Activated T-helper 17 cell treated with anti-CD3 and anti-CD28 coated beads, Interleukin-2, amount 50 U/mL, for 72 hours (primary cell): Measurements from ENCODE around the gene PPP1R13L. TPM values are rescaled to one million over a fixed set of nuclear protein-coding genes. Genes with fewer than 3 reads are reported as not detected.

Experiments
- ATAC-seq: fragments of 150-1000 bp; cut with Tn5 transposase; replicated peaks from 2 replicates; pipeline ENCODE4 v1.10.0; 2021; ENCODE audit warnings: mild to moderate bottlenecking, moderate library complexity
- H3K27ac Mint-ChIP-seq: one replicate; pipeline ENCODE4 v1.8.0; 2022; ENCODE audit warnings: mixed read lengths
- H3K27me3 Mint-ChIP-seq: one replicate; pipeline ENCODE4 v1.8.0; 2022; ENCODE audit warnings: mixed read lengths
- H3K36me3 Mint-ChIP-seq: one replicate; pipeline ENCODE4 v1.8.0; 2022; ENCODE audit warnings: low read depth, mild to moderate bottlenecking, mixed read lengths
- H3K4me1 Mint-ChIP-seq: one replicate; pipeline ENCODE4 v1.8.0; 2022; ENCODE audit warnings: mixed read lengths
- H3K4me3 Mint-ChIP-seq: one replicate; pipeline ENCODE4 v1.8.0; 2022; ENCODE audit warnings: mild to moderate bottlenecking, mixed read lengths
- H3K9me3 Mint-ChIP-seq: one replicate; pipeline ENCODE4 v1.8.0; 2022; ENCODE audit warnings: mixed read lengths
- total RNA-seq, 2 donors: library from RNA; stranded (reverse); gene quantifications; one replicate each; pipeline ENCODE4 v1.2.3, GENCODE V29; 2022

The PPP1R13L gene
- total RNA-seq, 2 donors from 2014 or later: 21.0 to 66.8 TPM

DNA sequence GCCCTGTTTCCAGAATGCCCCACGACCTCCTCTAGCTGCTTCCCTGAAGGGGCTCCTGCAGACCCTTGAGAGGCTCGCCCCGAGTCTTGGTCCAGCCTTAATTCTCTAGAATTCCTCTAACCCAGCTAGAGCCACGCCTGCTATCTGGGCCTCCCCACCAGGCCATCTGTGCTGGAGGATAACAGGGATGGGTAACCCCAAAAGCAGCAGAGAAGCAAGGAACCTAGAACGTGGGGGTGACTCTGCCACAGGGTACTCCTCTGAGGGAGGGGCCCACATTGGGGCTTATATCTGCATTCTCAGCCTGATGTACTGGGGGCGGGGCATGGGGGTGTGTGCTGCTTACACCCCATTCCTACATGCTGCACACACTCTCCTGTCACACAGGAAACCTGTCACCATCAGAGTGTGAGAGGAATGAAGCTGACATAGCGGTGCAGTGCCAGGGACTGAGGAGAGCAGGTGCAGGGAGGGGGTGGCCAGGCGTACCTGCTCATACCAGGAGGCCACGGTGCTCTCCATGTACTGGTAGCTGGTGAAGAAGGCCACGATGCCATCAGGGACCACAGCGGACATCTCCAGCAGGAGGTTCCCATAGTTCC is 50.5 kb downstream of the PPP1R13L start:
- Mint-ChIP-seq H3K4me1 (no peaks in the 10 kb centered on the region), H3K27me3 (no peaks in the 10 kb centered on the region), H3K9me3 (no peaks in the 10 kb centered on the region), H3K4me3 (no peak overlapping the region), H3K27ac (no peak overlapping the region), H3K36me3 (peaks cover 15% of the 10 kb centered on the region)
- no peak for ATAC-seq

DNA sequence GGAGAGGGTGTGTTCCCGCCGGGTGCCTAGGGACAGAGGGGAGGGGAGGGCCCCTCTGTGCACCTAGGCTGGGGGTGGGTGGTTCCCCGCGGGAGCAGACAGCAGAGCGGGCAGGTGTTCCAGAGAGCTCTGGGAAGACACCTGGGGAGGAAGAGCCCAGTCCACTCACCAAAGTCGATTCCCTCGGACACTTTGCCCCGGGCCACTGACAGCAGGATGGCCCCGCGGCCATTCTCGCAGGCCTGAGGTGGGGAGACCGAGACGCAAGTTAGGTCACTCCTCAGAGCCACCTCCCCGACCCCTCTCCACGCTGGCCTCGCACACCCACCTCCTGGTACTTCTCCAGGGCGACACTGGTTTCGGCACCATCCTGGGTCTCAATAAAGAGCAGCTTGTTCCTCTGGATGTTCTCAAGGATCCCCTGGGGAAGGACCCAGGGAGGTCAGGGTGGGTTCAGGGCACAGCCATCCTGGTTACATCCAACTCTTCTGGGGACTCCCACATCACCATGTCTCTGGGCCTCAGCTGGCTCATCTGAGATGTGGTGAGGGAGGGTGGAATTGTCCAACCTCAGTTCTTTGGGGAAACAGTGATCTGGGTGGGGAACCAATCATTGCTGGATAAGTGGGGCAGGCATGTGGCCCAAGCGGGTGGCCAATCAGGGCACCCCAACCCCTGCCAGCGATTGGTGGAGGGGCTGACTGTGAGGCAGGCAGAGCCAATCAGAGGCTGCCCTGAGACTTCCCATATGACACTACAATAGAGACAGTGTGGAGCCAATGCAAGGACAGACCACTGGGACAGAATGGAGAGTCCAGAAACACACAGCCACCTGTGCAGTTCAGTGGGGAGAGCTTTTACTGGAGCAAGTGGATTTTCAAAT is 51.7 kb downstream of the PPP1R13L start:
- no peak overlapping the region for H3K4me3 Mint-ChIP-seq
- no peaks in the 10 kb centered on the region for H3K27me3 Mint-ChIP-seq
- ATAC-seq: no peak

DNA sequence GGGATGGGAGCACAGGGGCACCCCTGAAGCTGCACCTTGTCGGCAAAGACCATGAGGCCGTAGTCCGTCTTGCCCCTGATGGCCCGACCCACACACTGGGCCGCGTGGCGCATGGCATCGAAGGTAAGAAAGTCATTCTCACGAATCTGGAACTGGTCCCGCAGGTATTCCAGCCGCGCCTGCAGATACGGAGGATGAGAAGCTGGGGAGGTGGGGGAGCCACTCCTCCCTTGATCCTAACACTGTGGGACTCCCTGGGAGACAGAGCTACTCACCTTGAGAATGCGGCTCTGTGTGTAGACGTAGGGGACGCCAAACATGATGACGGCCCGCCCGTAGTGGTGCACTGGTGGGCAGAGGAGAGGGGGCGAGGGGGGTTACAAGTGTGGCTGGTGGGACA is 52.4 kb downstream of the PPP1R13L start:
- H3K4me1 Mint-ChIP-seq: no peaks in the 10 kb centered on the region
- no peaks in the 10 kb centered on the region for H3K9me3 Mint-ChIP-seq
- H3K36me3 Mint-ChIP-seq: no peaks in the 10 kb centered on the region
- no peak for ATAC-seq
- H3K27me3 Mint-ChIP-seq: no peaks in the 10 kb centered on the region
- H3K27ac Mint-ChIP-seq: no peak overlapping the region
- no peak overlapping the region for H3K4me3 Mint-ChIP-seq

More for the DNA sequence above, 51.7 kb downstream of the PPP1R13L start:
- Mint-ChIP-seq H3K27ac (no peak overlapping the region), H3K9me3 (no peaks in the 10 kb centered on the region), H3K36me3 (peaks cover 5% of the 10 kb centered on the region), H3K4me1 (no peaks in the 10 kb centered on the region)

DNA sequence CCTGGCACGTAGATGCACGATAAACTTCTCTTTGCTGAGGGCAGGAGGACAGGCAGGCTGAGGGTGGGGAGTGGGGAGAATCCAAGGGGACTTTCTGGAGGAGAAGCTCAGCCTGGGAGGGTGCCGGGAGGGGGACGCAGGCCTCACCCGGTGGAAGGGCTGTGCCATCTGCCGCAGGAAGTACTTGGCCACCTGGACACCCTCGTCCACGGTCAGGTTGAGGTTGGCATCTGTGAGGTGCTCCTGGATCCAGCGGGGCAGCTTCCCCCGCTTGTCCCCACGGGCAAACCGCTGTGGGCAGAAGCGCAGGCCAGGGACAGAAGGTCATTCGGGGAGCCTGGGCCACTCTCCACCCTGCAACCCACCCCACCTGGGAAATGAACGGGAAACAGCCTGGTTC is 52.8 kb downstream of the PPP1R13L start:
- no peak for ATAC-seq
- Mint-ChIP-seq H3K27me3 (no peaks in the 10 kb centered on the region), H3K36me3 (no peaks in the 10 kb centered on the region), H3K9me3 (no peaks in the 10 kb centered on the region), H3K27ac (no peak overlapping the region), H3K4me1 (no peaks in the 10 kb centered on the region), H3K4me3 (no peak overlapping the region)

DNA sequence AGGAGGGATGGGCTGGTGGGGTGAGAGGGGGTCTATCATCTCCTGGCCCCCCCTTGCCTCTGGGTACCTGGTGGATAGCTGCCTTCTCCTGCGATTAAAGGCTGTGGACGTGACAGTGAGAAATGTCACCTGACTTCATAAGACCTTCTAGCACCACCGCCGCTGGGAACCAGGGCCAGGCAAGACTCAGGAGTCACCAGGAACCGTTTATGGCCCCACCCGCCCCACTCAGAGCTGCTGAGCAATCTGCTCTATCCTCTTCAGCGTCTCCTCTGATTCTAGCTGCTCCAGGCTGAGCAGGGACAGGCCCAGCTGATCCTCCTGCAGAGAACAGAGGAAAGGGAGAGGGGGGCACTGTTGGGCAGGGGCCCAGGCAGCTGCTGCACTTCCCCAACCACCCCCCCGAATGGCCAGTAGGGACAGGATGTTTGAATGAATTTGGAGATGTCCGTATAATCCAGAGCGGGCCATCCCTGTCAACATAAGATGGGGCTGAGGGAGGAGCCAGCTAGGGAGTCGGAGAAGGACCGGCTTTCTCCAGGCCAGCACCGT is 53.4 kb downstream of the PPP1R13L start:
- H3K27ac Mint-ChIP-seq: no peak overlapping the region
- no peaks in the 10 kb centered on the region for H3K4me1 Mint-ChIP-seq
- H3K36me3 Mint-ChIP-seq: no peaks in the 10 kb centered on the region
- no peaks in the 10 kb centered on the region for H3K9me3 Mint-ChIP-seq
- no peaks in the 10 kb centered on the region for H3K27me3 Mint-ChIP-seq
- H3K4me3 Mint-ChIP-seq: no peak overlapping the region
- no peak for ATAC-seq

DNA sequence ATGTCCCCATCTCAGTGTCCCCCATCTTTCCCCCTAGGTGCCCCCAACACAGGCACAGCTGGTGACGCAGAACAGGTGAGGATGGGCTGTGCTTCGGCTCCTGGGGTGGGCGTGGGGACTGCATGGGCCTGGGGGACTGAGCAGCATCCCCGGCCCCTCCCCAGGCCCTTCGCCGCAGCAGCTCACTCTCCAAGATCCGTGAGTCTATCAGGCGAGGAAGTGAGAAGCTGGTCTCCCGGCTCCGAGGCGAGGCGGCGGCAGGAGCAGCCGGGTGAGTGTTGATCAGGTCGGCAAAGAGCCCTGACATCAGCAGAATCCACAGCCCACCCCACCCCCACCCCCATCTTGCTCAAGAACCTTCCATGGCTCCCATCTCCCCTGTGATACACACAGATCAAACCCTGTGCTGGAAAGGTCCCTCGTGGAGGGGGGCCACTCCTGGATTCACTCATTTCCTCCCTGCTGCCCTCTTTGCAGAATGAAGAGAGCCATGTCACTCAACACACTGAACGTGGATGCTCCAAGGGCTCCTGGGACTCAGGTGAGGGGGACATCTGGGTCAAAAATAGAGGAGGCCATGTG is 54.3 kb downstream of the PPP1R13L start:
- ATAC-seq: no peak
- no peak overlapping the region for H3K27ac Mint-ChIP-seq
- H3K4me1 Mint-ChIP-seq: no peaks in the 10 kb centered on the region
- no peaks in the 10 kb centered on the region for H3K9me3 Mint-ChIP-seq
- H3K27me3 Mint-ChIP-seq: peaks cover 6% of the 10 kb centered on the region
- no peak overlapping the region for H3K4me3 Mint-ChIP-seq
- H3K36me3 Mint-ChIP-seq: no peaks in the 10 kb centered on the region

DNA sequence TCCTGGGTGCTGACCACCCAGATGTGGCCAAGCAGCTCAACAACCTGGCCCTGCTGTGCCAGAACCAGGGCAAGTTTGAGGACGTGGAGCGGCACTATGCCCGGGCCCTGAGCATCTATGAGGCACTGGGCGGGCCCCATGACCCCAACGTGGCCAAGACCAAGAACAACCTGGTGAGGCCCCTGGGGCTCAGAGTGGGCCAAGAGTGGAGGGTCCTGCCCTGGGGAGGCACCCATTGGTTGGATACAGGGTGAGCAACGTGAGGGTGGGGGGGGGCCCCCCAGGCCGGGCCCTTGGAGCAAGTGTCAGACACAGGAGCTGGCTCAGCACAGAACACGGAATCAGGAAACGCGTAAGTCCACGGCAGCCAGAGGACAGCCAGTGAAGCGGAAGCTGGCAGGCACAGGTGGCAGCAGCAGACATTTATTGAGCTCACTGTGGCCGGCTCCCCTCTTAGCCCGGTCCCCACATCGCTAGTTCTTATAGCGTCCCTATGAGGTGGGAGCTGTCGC is 55.4 kb downstream of the PPP1R13L start:
- H3K4me1 Mint-ChIP-seq: no peaks in the 10 kb centered on the region
- peaks cover 11% of the 10 kb centered on the region for H3K27me3 Mint-ChIP-seq
- ATAC-seq: no peak
- no peaks in the 10 kb centered on the region for H3K36me3 Mint-ChIP-seq
- no peak overlapping the region for H3K4me3 Mint-ChIP-seq
- H3K9me3 Mint-ChIP-seq: no peaks in the 10 kb centered on the region
- no peak overlapping the region for H3K27ac Mint-ChIP-seq

DNA sequence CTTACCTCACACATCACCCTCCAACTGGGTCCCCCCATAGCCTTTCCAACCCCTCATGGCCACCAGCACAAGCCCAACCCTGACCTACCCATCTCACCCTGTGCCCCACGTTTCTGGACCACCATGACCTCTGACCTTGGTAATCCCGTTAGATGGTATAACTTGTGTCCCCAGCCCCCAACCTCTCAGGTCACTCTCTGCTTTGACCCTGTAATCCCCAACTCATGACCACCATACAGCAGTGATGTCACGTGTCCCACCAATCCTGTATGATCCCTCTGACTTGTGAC is 55.8 kb downstream of the PPP1R13L start:
- Mint-ChIP-seq H3K27me3 (peaks cover 14% of the 10 kb centered on the region), H3K36me3 (no peaks in the 10 kb centered on the region), H3K27ac (no peak overlapping the region), H3K4me1 (no peaks in the 10 kb centered on the region), H3K9me3 (no peaks in the 10 kb centered on the region), H3K4me3 (no peak overlapping the region)
- ATAC-seq: no peak

DNA sequence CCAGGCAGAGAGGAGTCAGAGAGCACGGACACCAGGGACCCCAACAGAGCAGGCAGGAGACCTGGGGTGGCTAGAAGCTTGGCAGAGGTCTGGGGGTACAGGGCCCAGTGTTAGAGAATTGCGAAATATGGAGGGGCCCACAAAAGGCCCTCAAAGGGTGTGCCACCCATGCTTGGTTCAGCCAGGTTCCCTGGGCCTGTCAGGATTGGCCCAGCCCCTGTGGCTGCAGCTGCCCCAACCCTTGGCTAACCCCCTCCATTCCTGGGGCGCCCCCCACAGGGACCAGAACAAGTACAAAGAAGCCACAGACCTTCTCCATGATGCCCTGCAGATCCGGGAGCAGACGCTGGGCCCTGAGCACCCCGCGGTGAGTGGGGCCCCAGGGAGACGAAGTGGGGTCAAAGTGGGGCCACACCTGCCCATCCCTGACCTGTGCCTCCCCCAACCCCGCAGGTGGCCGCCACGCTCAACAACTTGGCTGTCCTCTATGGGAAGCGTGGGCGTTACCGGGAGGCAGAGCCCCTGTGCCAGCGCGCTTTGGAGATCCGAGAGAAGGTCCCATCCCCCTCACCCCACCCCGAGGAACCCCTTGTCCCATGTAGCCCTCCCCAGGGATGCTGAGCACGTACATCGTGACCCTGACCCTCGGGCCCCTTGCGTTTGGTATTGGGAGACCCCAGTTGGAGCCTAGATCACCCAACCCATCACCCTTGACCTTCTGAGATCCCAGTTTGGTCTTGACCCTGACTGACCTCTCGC is 56.3 kb downstream of the PPP1R13L start:
- no peak overlapping the region for H3K27ac Mint-ChIP-seq
- H3K4me3 Mint-ChIP-seq: no peak overlapping the region
- no peaks in the 10 kb centered on the region for H3K9me3 Mint-ChIP-seq
- ATAC-seq: no peak
- H3K36me3 Mint-ChIP-seq: no peaks in the 10 kb centered on the region
- H3K27me3 Mint-ChIP-seq: peaks cover 16% of the 10 kb centered on the region
- H3K4me1 Mint-ChIP-seq: no peaks in the 10 kb centered on the region

DNA sequence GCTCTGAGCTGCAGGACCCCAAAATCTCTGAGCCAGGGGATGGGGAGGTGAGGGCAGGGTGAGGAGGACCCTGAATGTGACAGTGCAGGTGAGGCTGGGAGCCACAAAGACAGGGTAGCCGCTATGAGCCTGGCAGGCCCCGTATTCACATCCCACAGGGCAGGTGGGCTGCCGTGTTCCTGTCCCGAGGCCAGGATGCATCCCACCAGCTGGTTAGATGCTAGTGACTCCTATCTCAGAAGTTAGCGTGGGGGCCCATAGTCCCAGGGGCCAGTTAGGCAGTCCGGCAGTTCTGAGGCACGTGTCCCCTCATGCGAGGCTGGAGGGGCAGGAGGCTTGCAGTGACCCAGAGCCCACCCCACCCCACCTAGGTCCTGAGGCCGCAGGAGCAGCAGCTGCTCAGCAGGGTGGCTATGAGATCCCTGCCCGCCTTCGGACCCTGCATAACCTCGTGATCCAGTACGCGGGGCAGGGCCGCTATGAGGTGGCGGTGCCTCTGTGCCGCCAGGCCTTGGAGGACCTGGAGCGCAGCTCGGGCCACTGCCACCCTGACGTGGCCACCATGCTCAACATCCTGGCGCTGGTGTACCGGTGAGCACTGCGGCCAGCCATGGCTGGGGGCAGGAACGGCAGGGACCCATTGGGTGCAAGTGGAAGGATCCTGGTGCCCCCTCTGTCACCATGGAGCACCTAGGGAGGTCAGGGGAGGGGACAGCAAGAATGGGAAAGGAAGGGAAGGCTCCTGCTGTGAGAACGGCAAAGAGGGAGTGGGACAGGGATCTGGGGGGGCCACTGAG is 57.1 kb downstream of the PPP1R13L start:
- Mint-ChIP-seq H3K27me3 (peaks cover 18% of the 10 kb centered on the region), H3K27ac (no peak overlapping the region), H3K4me3 (no peak overlapping the region), H3K36me3 (no peaks in the 10 kb centered on the region), H3K9me3 (no peaks in the 10 kb centered on the region), H3K4me1 (no peaks in the 10 kb centered on the region)
- ATAC-seq: no peak

DNA sequence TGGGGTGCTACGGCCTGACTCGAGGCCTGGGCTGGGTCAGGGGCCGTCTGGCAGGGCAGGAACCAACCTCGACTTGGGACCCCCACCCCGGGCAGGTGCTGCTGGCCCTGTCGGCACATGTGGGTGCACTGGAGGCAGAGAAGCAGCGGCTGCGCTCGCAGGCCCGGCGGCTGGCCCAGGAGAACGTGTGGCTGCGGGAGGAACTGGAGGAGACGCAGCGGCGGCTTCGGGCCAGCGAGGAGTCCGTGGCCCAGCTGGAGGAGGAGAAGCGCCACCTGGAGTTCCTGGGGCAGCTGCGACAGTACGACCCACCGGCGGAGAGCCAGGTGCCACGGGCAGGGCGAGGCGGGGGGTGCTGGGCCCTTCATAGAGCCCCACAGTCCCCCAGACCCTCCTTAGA is 58.4 kb downstream of the PPP1R13L start:
- H3K36me3 Mint-ChIP-seq: no peaks in the 10 kb centered on the region
- H3K9me3 Mint-ChIP-seq: no peaks in the 10 kb centered on the region
- no peaks in the 10 kb centered on the region for H3K4me1 Mint-ChIP-seq
- ATAC-seq: no peak
- H3K27me3 Mint-ChIP-seq: peaks cover 18% of the 10 kb centered on the region
- H3K27ac Mint-ChIP-seq: no peak overlapping the region
- no peak overlapping the region for H3K4me3 Mint-ChIP-seq

DNA sequence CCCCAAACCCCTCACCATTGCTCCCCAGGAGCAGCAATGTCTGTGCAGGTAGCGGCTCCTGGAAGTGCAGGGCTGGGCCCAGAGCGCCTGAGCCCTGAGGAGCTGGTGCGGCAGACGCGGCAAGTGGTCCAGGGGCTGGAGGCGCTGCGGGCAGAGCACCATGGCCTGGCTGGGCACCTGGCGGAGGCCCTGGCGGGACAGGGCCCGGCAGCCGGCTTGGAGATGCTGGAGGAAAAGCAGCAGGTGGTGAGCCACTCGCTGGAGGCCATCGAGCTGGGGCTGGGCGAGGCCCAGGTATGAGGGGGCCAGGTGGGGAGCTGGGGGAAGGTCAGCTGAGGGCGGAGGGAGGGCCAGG is 59.4 kb downstream of the PPP1R13L start:
- Mint-ChIP-seq H3K27me3 (peaks cover 18% of the 10 kb centered on the region), H3K9me3 (no peaks in the 10 kb centered on the region), H3K36me3 (no peaks in the 10 kb centered on the region), H3K4me1 (no peaks in the 10 kb centered on the region), H3K4me3 (no peak overlapping the region), H3K27ac (no peak overlapping the region)
- no peak for ATAC-seq

DNA sequence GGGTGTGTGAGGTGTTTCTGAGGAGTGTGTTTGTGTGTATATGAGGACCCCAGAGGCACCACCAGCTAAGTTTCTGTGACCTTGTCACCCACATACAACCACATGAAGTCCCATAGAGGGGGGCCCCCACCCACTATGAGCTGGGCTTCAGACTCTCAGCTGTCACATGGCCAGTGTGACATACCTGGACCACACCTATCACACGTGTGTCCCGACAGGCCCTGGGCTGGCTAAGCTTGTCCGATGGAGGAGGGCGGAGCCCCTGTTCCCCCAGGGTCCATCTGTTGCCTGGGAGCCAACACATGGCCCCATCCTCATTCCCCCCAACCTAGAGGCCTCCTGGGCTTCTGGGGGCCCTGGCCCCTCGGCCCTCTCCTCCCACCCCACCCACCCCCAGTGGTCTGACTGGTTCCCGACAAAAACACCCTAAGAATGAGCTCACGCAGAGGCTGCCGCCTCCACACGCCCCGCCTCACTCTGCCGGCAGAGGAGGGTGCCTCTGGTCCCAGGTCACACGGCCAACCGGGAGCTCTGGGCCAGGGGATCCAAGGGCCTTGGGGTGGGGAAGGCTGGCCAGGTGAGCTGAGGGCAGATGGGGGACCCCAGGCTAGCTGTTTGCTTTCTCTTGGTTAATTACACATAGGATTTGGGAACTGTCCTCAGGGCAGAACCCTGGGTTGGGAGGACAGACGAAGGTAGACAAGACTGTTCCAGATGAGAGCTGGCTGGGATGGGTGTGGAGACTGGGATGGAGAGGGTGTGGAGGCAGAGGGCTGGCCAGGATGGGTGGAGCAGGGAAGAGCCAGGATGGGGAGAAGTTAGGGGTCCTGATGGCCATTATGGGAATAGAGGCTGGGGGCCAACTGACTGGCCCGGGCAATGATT is 60.0 kb downstream of the PPP1R13L start:
- H3K36me3 Mint-ChIP-seq: no peaks in the 10 kb centered on the region
- no peaks in the 10 kb centered on the region for H3K9me3 Mint-ChIP-seq
- no peak for ATAC-seq
- peaks cover 23% of the 10 kb centered on the region for H3K27me3 Mint-ChIP-seq
- no peaks in the 10 kb centered on the region for H3K4me1 Mint-ChIP-seq
- no peak overlapping the region for H3K4me3 Mint-ChIP-seq
- no peak overlapping the region for H3K27ac Mint-ChIP-seq
